ENCODE measurements around the gene DACT3. TPM values are rescaled to one million over a fixed set of nuclear protein-coding genes. Genes with fewer than 3 reads are reported as not detected.

Gene DACT3
- total RNA-seq, 1 experiment from 2014 or later, result 1.9 TPM

GRCh38 chr19:46610851-46611770, 49.9 kb downstream of the DACT3 start:
- TF ChIP-seq, protein P1, sequence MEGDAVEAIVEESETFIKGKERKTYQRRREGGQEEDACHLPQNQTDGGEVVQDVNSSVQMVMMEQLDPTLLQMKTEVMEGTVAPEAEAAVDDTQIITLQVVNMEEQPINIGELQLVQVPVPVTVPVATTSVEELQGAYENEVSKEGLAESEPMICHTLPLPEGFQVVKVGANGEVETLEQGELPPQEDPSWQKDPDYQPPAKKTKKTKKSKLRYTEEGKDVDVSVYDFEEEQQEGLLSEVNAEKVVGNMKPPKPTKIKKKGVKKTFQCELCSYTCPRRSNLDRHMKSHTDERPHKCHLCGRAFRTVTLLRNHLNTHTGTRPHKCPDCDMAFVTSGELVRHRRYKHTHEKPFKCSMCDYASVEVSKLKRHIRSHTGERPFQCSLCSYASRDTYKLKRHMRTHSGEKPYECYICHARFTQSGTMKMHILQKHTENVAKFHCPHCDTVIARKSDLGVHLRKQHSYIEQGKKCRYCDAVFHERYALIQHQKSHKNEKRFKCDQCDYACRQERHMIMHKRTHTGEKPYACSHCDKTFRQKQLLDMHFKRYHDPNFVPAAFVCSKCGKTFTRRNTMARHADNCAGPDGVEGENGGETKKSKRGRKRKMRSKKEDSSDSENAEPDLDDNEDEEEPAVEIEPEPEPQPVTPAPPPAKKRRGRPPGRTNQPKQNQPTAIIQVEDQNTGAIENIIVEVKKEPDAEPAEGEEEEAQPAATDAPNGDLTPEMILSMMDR (conservative IDR thresholded peaks at IDR 0.05; ENCODE audit: low read depth, low read length), result no peak
- TF ChIP-seq EZH2 (IDR thresholded peaks at IDR 0.05; ENCODE audit: low read length, unreplicated experiment) (no peak), EZH2phosphoT487 (IDR thresholded peaks at IDR 0.05; ENCODE audit: borderline replicate concordance, low read length) (no peak)

GRCh38 chr19:46610413-46610775, 50.6 kb downstream of the DACT3 start:
- BruUV-seq (replicated peaks), result no TSS peak
- no peaks in the 10 kb centered on the region for H3F3A ChIP-seq (ENCODE audit: low read length, unreplicated experiment)
- no peak overlapping the region for H3K4me3 ChIP-seq (ENCODE audit: low read length)
- H4K20me1 ChIP-seq (ENCODE audit: low read length), result 0 out of 2 replicates have a peak, but pooled peaks cover 2% of the 10 kb centered on the region
- ATAC-seq, result no peak
- H3K9me2 ChIP-seq (replicated peaks; ENCODE audit: low read length), result no peaks in the 10 kb centered on the region
- intact Hi-C loops (cut with micrococcal nuclease), result no loop called here
- H3K9me3 ChIP-seq (ENCODE audit: low read length), result no peaks in the 10 kb centered on the region
- no peak overlapping the region for H3K27ac ChIP-seq (ENCODE audit: low read length)
- no peaks in the 10 kb centered on the region for H3K27me3 ChIP-seq (ENCODE audit: low read length)
- peaks cover 10% of the 10 kb centered on the region; the same call in 1 of the 2 replicates for H3K36me3 ChIP-seq (ENCODE audit: low read depth, low read length)
- ChIA-PET CTCF (no interaction called here), POLR2A (ENCODE audit: unreplicated experiment) (no interaction called here)
- H3K9ac ChIP-seq (ENCODE audit: low read length), result no peak overlapping the region
- no peak overlapping the region for H3K4me2 ChIP-seq (ENCODE audit: low read length)
- TF ChIP-seq EZH2 (IDR thresholded peaks at IDR 0.05; ENCODE audit: low read length, unreplicated experiment) (no peak), EZH2phosphoT487 (IDR thresholded peaks at IDR 0.05; ENCODE audit: borderline replicate concordance, low read length) (no peak)
- TF ChIP-seq, protein P1 (conservative IDR thresholded peaks at IDR 0.05; ENCODE audit: low read depth, low read length), result no peak
- DNase-seq, result no peak
- H2AFZ ChIP-seq (ENCODE audit: low read length), result no peak overlapping the region
- H3K4me1 ChIP-seq (ENCODE audit: insufficient read depth, low read length), result no peaks in the 10 kb centered on the region
- H3K79me2 ChIP-seq (ENCODE audit: low read length), result peaks cover 2% of the 10 kb centered on the region

More at GRCh38 chr19:46610851-46611770, 49.9 kb downstream of the DACT3 start:
- BruUV-seq (replicated peaks), result no TSS peak
- ChIA-PET POLR2A (ENCODE audit: unreplicated experiment) (no interaction called here), CTCF (no interaction called here)
- peaks cover 3% of the 10 kb centered on the region; the same call in 1 of the 2 replicates for H3K36me3 ChIP-seq (ENCODE audit: low read depth, low read length)
- no peak overlapping the region for H3K27ac ChIP-seq (ENCODE audit: low read length)
- DNase-seq (no peak), ATAC-seq (no peak)
- no peak overlapping the region for H2AFZ ChIP-seq (ENCODE audit: low read length)
- intact Hi-C loops (cut with micrococcal nuclease), result no loop called here
- no peak overlapping the region for H3K4me3 ChIP-seq (ENCODE audit: low read length)
- no peak overlapping the region for H3K4me2 ChIP-seq (ENCODE audit: low read length)
- H3K9me2 ChIP-seq (replicated peaks; ENCODE audit: low read length), result no peaks in the 10 kb centered on the region
- H3F3A ChIP-seq (ENCODE audit: low read length, unreplicated experiment), result no peaks in the 10 kb centered on the region
- H3K79me2 ChIP-seq (ENCODE audit: low read length), result no peaks in the 10 kb centered on the region
- H3K9me3 ChIP-seq (ENCODE audit: low read length), result no peaks in the 10 kb centered on the region
- no peaks in the 10 kb centered on the region for H3K4me1 ChIP-seq (ENCODE audit: insufficient read depth, low read length)
- H3K27me3 ChIP-seq (ENCODE audit: low read length), result no peaks in the 10 kb centered on the region
- no peaks in the 10 kb centered on the region for H4K20me1 ChIP-seq (ENCODE audit: low read length)
- H3K9ac ChIP-seq (ENCODE audit: low read length), result no peak overlapping the region
